ENCODE measurements around the gene CRYGS.
A peak's percentile ranks its signal among the peaks of the same experiment; 100 is the strongest.
"Not testable (repeated sequence)": the region's sequence is repeated elsewhere in the genome, so short reads cannot be mapped to it uniquely, and the experiment has no call there.

CRYGS gene

GRCh38 chr3:186589856-186590579 lies 45.8 kb upstream of the CRYGS start:
- H3K27me3 ChIP-seq (ENCODE audit: control insufficient read depth, insufficient read depth, low read length), result no peaks in the 10 kb centered on the region
- no peaks in the 10 kb centered on the region for H3K79me2 ChIP-seq
- H3K4me1 ChIP-seq, result no peaks in the 10 kb centered on the region
- no peak for TF ChIP-seq CTCF (IDR thresholded peaks at IDR 0.05)
- no peak overlapping the region for H3K27ac ChIP-seq
- no peaks in the 10 kb centered on the region for H3K36me3 ChIP-seq (ENCODE audit: control insufficient read depth, insufficient read depth, low read length)
- H3K4me3 ChIP-seq (ENCODE audit: low read depth, low read length), result no peak overlapping the region
- H3K9me3 ChIP-seq (ENCODE audit: control insufficient read depth, low read length), result no peaks in the 10 kb centered on the region
- no peak overlapping the region for H3K9ac ChIP-seq
- H3K4me2 ChIP-seq (ENCODE audit: low read length), result no peak overlapping the region
- no peak overlapping the region for H2AFZ ChIP-seq

- Histone ChIP-seq H3K4me2 (ENCODE audit: low read length) (no peak overlapping the region), H3K9me3 (ENCODE audit: control insufficient read depth, low read length) (no peaks in the 10 kb centered on the region), H3K4me1 (no peaks in the 10 kb centered on the region), H3K36me3 (ENCODE audit: control insufficient read depth, insufficient read depth, low read length) (no peaks in the 10 kb centered on the region), H3K9ac (no peak overlapping the region), H3K4me3 (ENCODE audit: low read depth, low read length) (no peak overlapping the region), H3K79me2 (no peaks in the 10 kb centered on the region), H2AFZ (no peak overlapping the region), H3K27me3 (ENCODE audit: control insufficient read depth, insufficient read depth, low read length) (no peaks in the 10 kb centered on the region), H3K27ac (no peak overlapping the region)
- TF ChIP-seq CTCF (IDR thresholded peaks at IDR 0.05), result no peak
These were observed 44.9 kb upstream of the CRYGS start for GRCh38 chr3:186589121-186589520.

GRCh38 chr3:186588632-186589031 lies 44.5 kb upstream of the CRYGS start:
- Histone ChIP-seq H3K4me2 (ENCODE audit: low read length) (no peak overlapping the region), H3K4me1 (no peaks in the 10 kb centered on the region), H3K27ac (no peak overlapping the region), H3K27me3 (ENCODE audit: control insufficient read depth, insufficient read depth, low read length) (no peaks in the 10 kb centered on the region), H3K9ac (no peak overlapping the region), H2AFZ (peak overlapping the region; percentile 6), H3K4me3 (ENCODE audit: low read depth, low read length) (no peak overlapping the region), H3K79me2 (no peaks in the 10 kb centered on the region), H3K9me3 (ENCODE audit: control insufficient read depth, low read length) (no peaks in the 10 kb centered on the region), H3K36me3 (ENCODE audit: control insufficient read depth, insufficient read depth, low read length) (no peaks in the 10 kb centered on the region)
- TF ChIP-seq CTCF (IDR thresholded peaks at IDR 0.05), result no peak

GRCh38 chr3:186587183-186587582 lies 43.0 kb upstream of the CRYGS start:
- H3K9ac ChIP-seq, result no peak overlapping the region
- TF ChIP-seq CTCF (IDR thresholded peaks at IDR 0.05), result no peak
- H3K79me2 ChIP-seq, result no peaks in the 10 kb centered on the region
- no peak overlapping the region for H2AFZ ChIP-seq
- no peak overlapping the region for H3K4me3 ChIP-seq (ENCODE audit: low read depth, low read length)
- H3K36me3 ChIP-seq (ENCODE audit: control insufficient read depth, insufficient read depth, low read length), result no peaks in the 10 kb centered on the region
- H3K4me2 ChIP-seq (ENCODE audit: low read length), result no peak overlapping the region
- H3K4me1 ChIP-seq, result no peaks in the 10 kb centered on the region
- H3K27me3 ChIP-seq (ENCODE audit: control insufficient read depth, insufficient read depth, low read length), result no peaks in the 10 kb centered on the region
- no peak overlapping the region for H3K27ac ChIP-seq
- H3K9me3 ChIP-seq (ENCODE audit: control insufficient read depth, low read length), result no peaks in the 10 kb centered on the region

- H3K4me2 ChIP-seq (ENCODE audit: low read length); H3K4me1 ChIP-seq; H3K9ac ChIP-seq; H3K27ac ChIP-seq; H3K4me3 ChIP-seq (ENCODE audit: low read depth, low read length); H3K9me3 ChIP-seq (ENCODE audit: control insufficient read depth, low read length); H2AFZ ChIP-seq; H3K27me3 ChIP-seq (ENCODE audit: control insufficient read depth, insufficient read depth, low read length); H3K79me2 ChIP-seq; H3K36me3 ChIP-seq (ENCODE audit: control insufficient read depth, insufficient read depth, low read length): not testable (repeated sequence)
These were observed 42.1 kb upstream of the CRYGS start for GRCh38 chr3:186586245-186586644.

Data from parathyroid adenoma (tissue), 2 donors.